ENCODE measurements around the gene DACH1. TPM values are rescaled to one million over a fixed set of nuclear protein-coding genes. Genes with fewer than 3 reads are reported as not detected.

The DACH1 gene
- total and polyA plus RNA-seq, 2 donors (not counting 1 experiment from before 2014, with no cell fraction given), result 0.02 to 0.33 TPM

GRCh38 chr13:71618159-71618558 is 248.8 kb downstream of the DACH1 start:
- Histone ChIP-seq H2AFZ (ENCODE audit: low read length) (no peak overlapping the region), H3K4me2 (ENCODE audit: extremely low read depth, insufficient read depth, low read length) (no peak overlapping the region), H4K20me1 (ENCODE audit: control insufficient read depth, extremely low read depth, insufficient read depth, low read length) (no peaks in the 10 kb centered on the region), H3K4me3 (replicated peaks in 1 of 4; ENCODE audit: control extremely low read depth in 1 of 4, insufficient read depth in 1 of 4, low read depth in 3 of 4, low read length in 4 of 4) (no peak overlapping the region), H3K9ac (ENCODE audit: insufficient read depth, low read length) (no peak overlapping the region), H3K79me2 (ENCODE audit: control insufficient read depth, insufficient read depth, low read length) (no peaks in the 10 kb centered on the region), H3K27me3 (ENCODE audit: control insufficient read depth, insufficient read depth, low read length) (no peaks in the 10 kb centered on the region), H3K4me1 (ENCODE audit: control insufficient read depth, extremely low read depth, insufficient read depth, low read length) (no peaks in the 10 kb centered on the region), H3K36me3 (ENCODE audit: control insufficient read depth, insufficient read depth, low read length) (no peaks in the 10 kb centered on the region), H3K9me3 (ENCODE audit: control insufficient read depth, insufficient read depth, low read depth, low read length) (no peaks in the 10 kb centered on the region), H3K27ac (ENCODE audit: insufficient read depth, low read length) (no peak overlapping the region)
- TF ChIP-seq CTCF (conservative IDR thresholded peaks at IDR 0.05 in 1 of 2, IDR thresholded peaks at IDR 0.05 in 1 of 2; ENCODE audit: low read depth in 1 of 2, low read length in 2 of 2), result no peak
- no peak for TF ChIP-seq EZH2 (IDR thresholded peaks at IDR 0.05; ENCODE audit: low read length, missing control alignments)
- DNase-seq (ENCODE audit: low read depth in 2 of 2), result peak; percentile 43 to 65

GRCh38 chr13:71617265-71617664 is 249.7 kb downstream of the DACH1 start:
- Histone ChIP-seq H3K27me3 (ENCODE audit: control insufficient read depth, insufficient read depth, low read length) (no peaks in the 10 kb centered on the region), H3K27ac (ENCODE audit: insufficient read depth, low read length) (no peak overlapping the region), H3K4me1 (ENCODE audit: control insufficient read depth, extremely low read depth, insufficient read depth, low read length) (no peaks in the 10 kb centered on the region), H3K9ac (ENCODE audit: insufficient read depth, low read length) (no peak overlapping the region), H3K9me3 (ENCODE audit: control insufficient read depth, insufficient read depth, low read depth, low read length) (no peaks in the 10 kb centered on the region), H3K4me3 (replicated peaks in 1 of 4; ENCODE audit: control extremely low read depth in 1 of 4, insufficient read depth in 1 of 4, low read depth in 3 of 4, low read length in 4 of 4) (no peak overlapping the region), H3K79me2 (ENCODE audit: control insufficient read depth, insufficient read depth, low read length) (no peaks in the 10 kb centered on the region), H4K20me1 (ENCODE audit: control insufficient read depth, extremely low read depth, insufficient read depth, low read length) (no peaks in the 10 kb centered on the region), H3K36me3 (ENCODE audit: control insufficient read depth, insufficient read depth, low read length) (no peaks in the 10 kb centered on the region), H3K4me2 (ENCODE audit: extremely low read depth, insufficient read depth, low read length) (no peak overlapping the region), H2AFZ (ENCODE audit: low read length) (no peak overlapping the region)
- no peak for TF ChIP-seq EZH2 (IDR thresholded peaks at IDR 0.05; ENCODE audit: low read length, missing control alignments)
- TF ChIP-seq CTCF (conservative IDR thresholded peaks at IDR 0.05 in 1 of 2, IDR thresholded peaks at IDR 0.05 in 1 of 2; ENCODE audit: low read depth in 1 of 2, low read length in 2 of 2), result no peak
- peak in 1 of 2 donors; percentile 24 for DNase-seq (ENCODE audit: low read depth in 2 of 2)

DNA sequence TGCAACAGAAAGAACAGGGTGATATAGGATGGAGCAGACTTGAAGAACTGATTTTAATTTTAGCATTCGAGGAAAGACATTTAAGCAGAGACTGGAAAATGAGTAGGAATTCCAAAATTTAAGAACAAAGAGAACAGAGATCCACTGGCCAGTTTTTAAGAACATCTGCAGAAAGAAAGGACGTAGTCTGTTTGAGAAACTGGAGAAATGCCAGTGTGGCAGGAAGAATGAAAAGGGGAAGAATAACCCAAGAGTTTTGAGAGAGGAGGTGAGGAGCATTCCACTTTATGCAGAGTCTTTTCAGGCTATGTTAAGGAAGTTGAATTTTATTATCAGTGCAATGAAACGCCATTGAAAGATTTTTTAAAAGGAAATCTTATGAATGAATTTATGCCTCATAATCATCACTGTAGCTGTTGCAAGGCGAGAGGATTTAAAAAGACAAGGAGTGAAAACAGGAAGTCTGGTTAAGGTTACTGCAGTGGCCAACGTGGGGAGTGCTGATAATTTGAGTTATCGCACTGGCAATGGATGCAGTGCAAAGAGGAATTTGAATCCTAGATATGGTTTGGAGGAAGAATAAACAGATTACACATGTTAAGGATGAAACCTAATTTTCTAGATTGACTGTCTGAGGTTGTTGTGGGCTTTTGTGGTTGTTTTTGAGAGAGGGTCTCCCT is 253.8 kb downstream of the DACH1 start:
- H3K9ac ChIP-seq (ENCODE audit: insufficient read depth, low read length), result no peak overlapping the region
- H3K27me3 ChIP-seq (ENCODE audit: control insufficient read depth, insufficient read depth, low read length), result no peaks in the 10 kb centered on the region
- DNase-seq (ENCODE audit: low read depth in 2 of 2), result no peak
- H3K4me3 ChIP-seq (replicated peaks in 1 of 4; ENCODE audit: control extremely low read depth in 1 of 4, insufficient read depth in 1 of 4, low read depth in 3 of 4, low read length in 4 of 4), result no peak overlapping the region
- H3K27ac ChIP-seq (ENCODE audit: insufficient read depth, low read length), result no peak overlapping the region
- H2AFZ ChIP-seq (ENCODE audit: low read length), result no peak overlapping the region
- H3K79me2 ChIP-seq (ENCODE audit: control insufficient read depth, insufficient read depth, low read length), result no peaks in the 10 kb centered on the region
- H3K4me2 ChIP-seq (ENCODE audit: extremely low read depth, insufficient read depth, low read length), result no peak overlapping the region
- H3K9me3 ChIP-seq (ENCODE audit: control insufficient read depth, insufficient read depth, low read depth, low read length), result no peaks in the 10 kb centered on the region
- TF ChIP-seq CTCF (conservative IDR thresholded peaks at IDR 0.05 in 1 of 2, IDR thresholded peaks at IDR 0.05 in 1 of 2; ENCODE audit: low read depth in 1 of 2, low read length in 2 of 2) (no peak), EZH2 (IDR thresholded peaks at IDR 0.05; ENCODE audit: low read length, missing control alignments) (no peak)
- H4K20me1 ChIP-seq (ENCODE audit: control insufficient read depth, extremely low read depth, insufficient read depth, low read length), result no peaks in the 10 kb centered on the region
- no peaks in the 10 kb centered on the region for H3K4me1 ChIP-seq (ENCODE audit: control insufficient read depth, extremely low read depth, insufficient read depth, low read length)
- H3K36me3 ChIP-seq (ENCODE audit: control insufficient read depth, insufficient read depth, low read length), result no peaks in the 10 kb centered on the region

Data from fibroblast of lung (primary cell).